Measurements from ENCODE around the gene NCL. TPM values are rescaled to one million over a fixed set of nuclear protein-coding genes. Genes with fewer than 3 reads are reported as not detected.

The NCL gene
- total and polyA plus RNA-seq, 2 of the 13 experiments (the other 11 are each of a cell fraction or from before 2014, with no cell fraction given) = 105 to 779 TPM

DNA sequence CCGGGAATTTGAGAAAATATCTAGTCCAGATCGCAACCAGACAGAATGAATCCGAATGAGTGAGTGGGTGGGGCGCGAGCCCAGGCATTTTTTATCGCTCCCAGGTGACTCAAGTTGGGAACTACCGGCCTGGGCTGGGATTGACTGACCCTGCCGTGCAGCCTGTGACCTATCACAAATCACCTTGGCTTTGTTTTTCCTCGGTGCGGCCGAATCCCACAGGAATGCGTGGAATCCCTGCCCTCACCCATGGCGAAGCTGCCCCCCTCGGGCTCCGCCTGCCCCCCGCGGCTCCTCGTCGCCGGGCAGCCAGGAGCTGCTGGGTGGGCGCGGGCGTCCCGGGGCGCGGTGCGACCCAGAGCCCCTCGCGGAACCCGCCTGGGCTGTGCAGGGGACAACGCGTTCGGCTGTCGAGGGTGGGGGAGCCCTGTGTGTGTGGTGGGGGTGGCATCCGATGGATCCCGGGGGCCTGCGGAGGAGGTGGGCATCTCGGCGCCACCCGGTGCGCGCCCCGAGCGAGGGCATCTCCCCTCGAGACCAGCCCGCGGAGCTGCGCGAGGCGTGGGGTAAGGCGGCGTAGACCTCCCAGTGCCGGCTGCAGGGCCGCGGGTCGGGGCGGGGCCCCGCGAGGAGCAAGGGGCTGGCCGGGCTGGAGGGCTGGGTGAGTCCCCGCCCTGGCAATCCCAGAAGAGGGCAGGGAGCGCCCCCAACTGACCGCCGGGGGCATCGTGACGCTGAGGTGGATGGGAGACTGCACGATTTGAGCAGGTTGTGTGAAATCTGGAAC lies 52.3 kb downstream of the NCL start (continued):
- TF ChIP-seq, protein P1, sequence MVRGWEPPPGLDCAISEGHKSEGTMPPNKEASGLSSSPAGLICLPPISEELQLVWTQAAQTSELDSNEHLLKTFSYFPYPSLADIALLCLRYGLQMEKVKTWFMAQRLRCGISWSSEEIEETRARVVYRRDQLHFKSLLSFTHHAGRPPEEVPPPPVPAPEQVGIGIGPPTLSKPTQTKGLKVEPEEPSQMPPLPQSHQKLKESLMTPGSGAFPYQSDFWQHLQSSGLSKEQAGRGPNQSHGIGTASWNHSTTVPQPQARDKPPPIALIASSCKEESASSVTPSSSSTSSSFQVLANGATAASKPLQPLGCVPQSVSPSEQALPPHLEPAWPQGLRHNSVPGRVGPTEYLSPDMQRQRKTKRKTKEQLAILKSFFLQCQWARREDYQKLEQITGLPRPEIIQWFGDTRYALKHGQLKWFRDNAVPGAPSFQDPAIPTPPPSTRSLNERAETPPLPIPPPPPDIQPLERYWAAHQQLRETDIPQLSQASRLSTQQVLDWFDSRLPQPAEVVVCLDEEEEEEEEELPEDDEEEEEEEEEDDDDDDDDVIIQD (CRISPR knock-in tag; IDR thresholded peaks at IDR 0.05; ENCODE audit: low read depth) = no peak
- TF ChIP-seq, protein P2, sequence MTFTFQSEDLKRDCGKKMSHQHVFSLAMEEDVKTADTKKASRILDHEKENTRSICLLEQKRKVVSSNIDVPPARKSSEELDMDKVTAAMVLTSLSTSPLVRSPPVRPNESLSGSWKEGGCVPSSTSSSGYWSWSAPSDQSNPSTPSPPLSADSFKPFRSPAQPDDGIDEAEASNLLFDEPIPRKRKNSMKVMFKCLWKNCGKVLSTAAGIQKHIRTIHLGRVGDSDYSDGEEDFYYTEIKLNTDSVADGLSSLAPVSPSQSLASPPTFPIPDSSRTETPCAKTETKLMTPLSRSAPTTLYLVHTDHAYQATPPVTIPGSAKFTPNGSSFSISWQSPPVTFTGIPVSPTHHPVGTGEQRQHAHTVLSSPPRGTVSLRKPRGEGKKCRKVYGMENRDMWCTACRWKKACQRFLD (CRISPR knock-in tag; IDR thresholded peaks at IDR 0.05; ENCODE audit: borderline replicate concordance) = no peak
- TF ChIP-seq NR2F2 (IDR thresholded peaks at IDR 0.05; ENCODE audit: borderline replicate concordance, low read depth) (no peak), ELF1 (CRISPR knock-in tag; IDR thresholded peaks at IDR 0.05) (no peak), ZNF619 (CRISPR knock-in tag; IDR thresholded peaks at IDR 0.05) (no peak), ZBTB1 (CRISPR knock-in tag; IDR thresholded peaks at IDR 0.05; ENCODE audit: borderline replicate concordance) (no peak), ZNF230 (CRISPR knock-in tag; IDR thresholded peaks at IDR 0.05) (no peak), ZNF160 (CRISPR knock-in tag; IDR thresholded peaks at IDR 0.05) (peak; percentile 56; the same call in 1 of the 2 replicates), RXRB (CRISPR knock-in tag; IDR thresholded peaks at IDR 0.05; ENCODE audit: borderline replicate concordance) (no peak), RAD21 (CRISPR knock-in tag; IDR thresholded peaks at IDR 0.05) (peak; percentile 96), MLLT10 (CRISPR knock-in tag; IDR thresholded peaks at IDR 0.05) (no peak), TGIF2 (CRISPR knock-in tag; IDR thresholded peaks at IDR 0.05) (peak; percentile 52; the same call in 1 of the 2 replicates), ATF1 (CRISPR knock-in tag; IDR thresholded peaks at IDR 0.05) (no peak)
- TF ChIP-seq, protein P3, sequence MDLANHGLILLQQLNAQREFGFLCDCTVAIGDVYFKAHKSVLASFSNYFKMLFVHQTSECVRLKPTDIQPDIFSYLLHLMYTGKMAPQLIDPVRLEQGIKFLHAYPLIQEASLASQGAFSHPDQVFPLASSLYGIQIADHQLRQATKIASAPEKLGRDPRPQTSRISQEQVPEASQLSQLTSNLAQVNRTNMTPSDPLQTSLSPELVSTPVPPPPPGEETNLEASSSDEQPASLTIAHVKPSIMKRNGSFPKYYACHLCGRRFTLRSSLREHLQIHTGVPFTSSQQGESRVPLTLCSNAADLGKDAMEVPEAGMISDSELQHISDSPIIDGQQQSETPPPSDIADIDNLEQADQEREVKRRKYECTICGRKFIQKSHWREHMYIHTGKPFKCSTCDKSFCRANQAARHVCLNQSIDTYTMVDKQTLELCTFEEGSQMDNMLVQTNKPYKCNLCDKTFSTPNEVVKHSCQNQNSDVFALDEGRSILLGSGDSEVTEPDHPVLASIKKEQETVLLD (CRISPR knock-in tag; IDR thresholded peaks at IDR 0.05; ENCODE audit: low read depth) = no peak
- TF ChIP-seq, protein P4, sequence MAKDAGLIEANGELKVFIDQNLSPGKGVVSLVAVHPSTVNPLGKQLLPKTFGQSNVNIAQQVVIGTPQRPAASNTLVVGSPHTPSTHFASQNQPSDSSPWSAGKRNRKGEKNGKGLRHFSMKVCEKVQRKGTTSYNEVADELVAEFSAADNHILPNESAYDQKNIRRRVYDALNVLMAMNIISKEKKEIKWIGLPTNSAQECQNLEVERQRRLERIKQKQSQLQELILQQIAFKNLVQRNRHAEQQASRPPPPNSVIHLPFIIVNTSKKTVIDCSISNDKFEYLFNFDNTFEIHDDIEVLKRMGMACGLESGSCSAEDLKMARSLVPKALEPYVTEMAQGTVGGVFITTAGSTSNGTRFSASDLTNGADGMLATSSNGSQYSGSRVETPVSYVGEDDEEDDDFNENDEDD (CRISPR knock-in tag; IDR thresholded peaks at IDR 0.05; ENCODE audit: borderline replicate concordance) = peak; percentile 43; the same call in 1 of the 2 replicates
- TF ChIP-seq, protein P5, sequence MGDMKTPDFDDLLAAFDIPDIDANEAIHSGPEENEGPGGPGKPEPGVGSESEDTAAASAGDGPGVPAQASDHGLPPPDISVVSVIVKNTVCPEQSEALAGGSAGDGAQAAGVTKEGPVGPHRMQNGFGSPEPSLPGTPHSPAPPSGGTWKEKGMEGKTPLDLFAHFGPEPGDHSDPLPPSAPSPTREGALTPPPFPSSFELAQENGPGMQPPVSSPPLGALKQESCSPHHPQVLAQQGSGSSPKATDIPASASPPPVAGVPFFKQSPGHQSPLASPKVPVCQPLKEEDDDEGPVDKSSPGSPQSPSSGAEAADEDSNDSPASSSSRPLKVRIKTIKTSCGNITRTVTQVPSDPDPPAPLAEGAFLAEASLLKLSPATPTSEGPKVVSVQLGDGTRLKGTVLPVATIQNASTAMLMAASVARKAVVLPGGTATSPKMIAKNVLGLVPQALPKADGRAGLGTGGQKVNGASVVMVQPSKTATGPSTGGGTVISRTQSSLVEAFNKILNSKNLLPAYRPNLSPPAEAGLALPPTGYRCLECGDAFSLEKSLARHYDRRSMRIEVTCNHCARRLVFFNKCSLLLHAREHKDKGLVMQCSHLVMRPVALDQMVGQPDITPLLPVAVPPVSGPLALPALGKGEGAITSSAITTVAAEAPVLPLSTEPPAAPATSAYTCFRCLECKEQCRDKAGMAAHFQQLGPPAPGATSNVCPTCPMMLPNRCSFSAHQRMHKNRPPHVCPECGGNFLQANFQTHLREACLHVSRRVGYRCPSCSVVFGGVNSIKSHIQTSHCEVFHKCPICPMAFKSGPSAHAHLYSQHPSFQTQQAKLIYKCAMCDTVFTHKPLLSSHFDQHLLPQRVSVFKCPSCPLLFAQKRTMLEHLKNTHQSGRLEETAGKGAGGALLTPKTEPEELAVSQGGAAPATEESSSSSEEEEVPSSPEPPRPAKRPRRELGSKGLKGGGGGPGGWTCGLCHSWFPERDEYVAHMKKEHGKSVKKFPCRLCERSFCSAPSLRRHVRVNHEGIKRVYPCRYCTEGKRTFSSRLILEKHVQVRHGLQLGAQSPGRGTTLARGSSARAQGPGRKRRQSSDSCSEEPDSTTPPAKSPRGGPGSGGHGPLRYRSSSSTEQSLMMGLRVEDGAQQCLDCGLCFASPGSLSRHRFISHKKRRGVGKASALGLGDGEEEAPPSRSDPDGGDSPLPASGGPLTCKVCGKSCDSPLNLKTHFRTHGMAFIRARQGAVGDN (CRISPR knock-in tag; IDR thresholded peaks at IDR 0.05) = peak; percentile 88
- TF ChIP-seq, protein P6, sequence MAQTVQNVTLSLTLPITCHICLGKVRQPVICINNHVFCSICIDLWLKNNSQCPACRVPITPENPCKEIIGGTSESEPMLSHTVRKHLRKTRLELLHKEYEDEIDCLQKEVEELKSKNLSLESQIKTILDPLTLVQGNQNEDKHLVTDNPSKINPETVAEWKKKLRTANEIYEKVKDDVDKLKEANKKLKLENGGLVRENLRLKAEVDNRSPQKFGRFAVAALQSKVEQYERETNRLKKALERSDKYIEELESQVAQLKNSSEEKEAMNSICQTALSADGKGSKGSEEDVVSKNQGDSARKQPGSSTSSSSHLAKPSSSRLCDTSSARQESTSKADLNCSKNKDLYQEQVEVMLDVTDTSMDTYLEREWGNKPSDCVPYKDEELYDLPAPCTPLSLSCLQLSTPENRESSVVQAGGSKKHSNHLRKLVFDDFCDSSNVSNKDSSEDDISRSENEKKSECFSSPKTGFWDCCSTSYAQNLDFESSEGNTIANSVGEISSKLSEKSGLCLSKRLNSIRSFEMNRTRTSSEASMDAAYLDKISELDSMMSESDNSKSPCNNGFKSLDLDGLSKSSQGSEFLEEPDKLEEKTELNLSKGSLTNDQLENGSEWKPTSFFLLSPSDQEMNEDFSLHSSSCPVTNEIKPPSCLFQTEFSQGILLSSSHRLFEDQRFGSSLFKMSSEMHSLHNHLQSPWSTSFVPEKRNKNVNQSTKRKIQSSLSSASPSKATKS (CRISPR knock-in tag; IDR thresholded peaks at IDR 0.05) = no peak

All from HepG2 (cell line).